ENCODE results near the gene BTF3. TPM values are rescaled to one million over a fixed set of nuclear protein-coding genes. Genes with fewer than 3 reads are reported as not detected.
"Not testable (repeated sequence)": the region's sequence is repeated elsewhere in the genome, so short reads cannot be mapped to it uniquely, and the experiment has no call there.

The BTF3 gene
- 191 TPM for total RNA-seq

DNA sequence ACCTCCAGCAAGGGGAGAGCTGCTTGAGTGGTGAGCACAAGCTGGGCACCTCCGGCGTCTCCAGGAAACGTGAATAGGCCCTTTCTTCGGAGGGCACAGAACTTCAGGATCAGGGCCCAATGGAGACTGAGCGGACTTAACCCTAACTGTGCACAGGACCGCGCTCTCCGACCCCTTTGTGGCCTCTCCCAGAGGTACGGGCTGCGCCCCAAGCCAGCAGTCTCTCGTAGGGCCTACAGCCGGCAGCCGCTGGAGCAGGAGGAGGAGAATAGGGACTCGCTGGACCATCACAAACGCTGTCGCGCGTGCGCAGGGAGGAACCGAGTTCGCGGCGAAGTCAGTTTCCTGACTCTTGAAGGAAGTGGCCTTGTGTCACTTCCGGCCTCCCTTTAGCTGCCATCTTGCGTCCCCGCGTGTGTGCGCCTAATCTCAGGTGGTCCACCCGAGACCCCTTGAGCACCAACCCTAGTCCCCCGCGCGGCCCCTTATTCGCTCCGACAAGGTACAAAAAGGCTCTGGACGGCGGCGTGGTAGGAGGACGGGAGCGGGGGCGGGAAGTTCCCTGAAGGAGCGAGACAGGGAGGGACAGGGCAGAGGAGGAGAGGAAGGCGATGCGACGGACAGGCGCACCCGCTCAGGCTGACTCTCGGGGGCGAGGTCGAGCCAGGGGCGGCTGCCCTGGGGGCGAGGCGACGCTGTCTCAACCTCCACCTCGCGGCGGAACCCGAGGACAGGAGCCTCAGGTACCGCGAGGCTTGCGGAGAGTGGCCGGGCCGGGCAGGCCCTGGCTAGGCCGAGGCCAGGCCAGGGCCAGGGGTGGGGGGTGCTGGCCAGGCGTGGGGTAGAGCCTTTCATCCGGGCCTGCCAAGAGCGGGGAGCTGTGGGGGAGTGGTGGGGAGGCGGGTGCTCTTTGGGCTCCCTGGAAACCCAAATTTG, at the start of gene BTF3:
Gene BTF3 (plus strand): TSS at position 386 of the 936 bp plus-strand sequence. CDS start 226 bp downstream, at position 612.
- DNase-seq: peak; percentile 97

DNA sequence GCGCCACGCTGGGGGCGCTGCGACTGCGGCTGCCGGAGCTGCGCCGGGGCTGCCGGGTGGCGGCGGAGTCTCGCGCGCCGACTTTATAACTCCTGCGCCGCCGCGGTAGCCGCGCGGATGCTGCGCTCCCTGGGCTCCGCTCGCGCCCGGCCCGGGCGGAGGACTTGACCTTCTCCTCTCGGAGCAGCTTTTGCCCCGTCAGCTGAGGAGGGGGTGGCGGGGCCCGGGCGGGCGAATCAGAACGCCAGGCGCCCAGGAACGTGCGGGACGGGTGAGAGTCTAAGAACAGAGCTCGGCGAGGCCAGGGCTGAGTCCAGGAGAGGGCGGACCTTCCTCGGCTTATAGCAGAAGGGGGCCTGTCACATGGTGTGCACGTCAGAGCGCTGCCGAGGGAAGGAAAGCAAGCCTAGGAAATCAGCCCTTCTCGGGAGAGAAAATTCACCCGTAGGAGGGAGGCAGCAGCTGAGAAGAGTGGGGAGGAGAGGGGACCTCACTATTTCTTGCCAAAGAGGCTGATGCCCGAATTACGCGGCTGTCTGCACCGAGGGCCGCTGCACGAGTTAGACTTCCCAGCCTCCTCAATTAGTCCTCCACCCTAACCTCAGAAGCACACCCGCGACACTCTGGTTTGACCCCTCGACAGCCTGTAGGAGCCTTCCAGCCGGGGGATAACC, 49.6 kb upstream of the BTF3 start, which contains the start of gene FOXD1:
Gene FOXD1 (minus strand): TSS at position 315 of the 674 bp plus-strand sequence. CDS start 415 bp downstream, outside the sequence.
- DNase-seq: no peak

DNA sequence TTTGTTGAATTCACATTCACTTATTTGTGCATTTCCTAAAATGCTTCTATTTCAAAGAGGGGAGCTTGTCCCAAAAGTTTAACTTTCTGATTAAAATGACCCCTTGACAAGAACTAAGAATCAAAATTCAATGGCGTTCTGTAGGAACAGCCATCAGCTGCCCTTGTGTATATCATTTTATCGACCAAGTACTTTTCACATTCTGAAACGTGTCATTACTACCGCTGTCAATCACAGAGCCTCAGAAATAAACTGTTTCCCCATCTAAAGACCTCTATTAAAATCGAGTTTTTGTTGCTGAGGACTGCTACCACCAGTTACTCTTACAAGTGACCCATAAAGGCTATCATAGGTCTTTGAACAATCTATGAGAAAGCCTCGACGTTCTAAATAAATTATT, 48.1 kb upstream of the BTF3 start:
- no peak for DNase-seq

DNA sequence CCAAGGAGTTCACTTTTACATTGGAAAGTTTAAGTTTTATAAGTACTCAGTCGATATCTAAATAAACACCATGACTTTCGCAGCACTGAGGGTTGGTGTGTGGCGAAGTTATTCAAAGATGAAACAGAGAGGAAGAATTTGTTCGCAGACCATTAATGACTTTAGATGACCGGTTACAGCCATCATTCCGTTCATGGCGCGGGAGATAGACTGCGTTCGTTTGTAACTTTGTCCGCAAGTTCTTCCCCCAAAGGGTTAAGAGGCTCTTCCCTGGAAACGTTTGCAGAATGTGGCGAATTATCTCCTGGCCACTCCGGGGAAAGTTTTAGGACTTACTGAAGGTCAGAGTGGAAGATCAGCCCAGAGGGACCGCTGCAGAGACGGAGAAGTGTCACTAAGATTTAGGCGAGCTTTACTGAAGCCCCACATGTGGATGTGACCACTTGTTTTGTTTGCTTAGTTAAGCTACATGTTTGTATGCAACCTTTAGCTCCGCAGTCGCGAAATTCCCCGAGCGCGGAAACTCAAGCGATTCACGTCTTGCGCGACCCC, 47.5 kb upstream of the BTF3 start:
- DNase-seq: no peak

DNA sequence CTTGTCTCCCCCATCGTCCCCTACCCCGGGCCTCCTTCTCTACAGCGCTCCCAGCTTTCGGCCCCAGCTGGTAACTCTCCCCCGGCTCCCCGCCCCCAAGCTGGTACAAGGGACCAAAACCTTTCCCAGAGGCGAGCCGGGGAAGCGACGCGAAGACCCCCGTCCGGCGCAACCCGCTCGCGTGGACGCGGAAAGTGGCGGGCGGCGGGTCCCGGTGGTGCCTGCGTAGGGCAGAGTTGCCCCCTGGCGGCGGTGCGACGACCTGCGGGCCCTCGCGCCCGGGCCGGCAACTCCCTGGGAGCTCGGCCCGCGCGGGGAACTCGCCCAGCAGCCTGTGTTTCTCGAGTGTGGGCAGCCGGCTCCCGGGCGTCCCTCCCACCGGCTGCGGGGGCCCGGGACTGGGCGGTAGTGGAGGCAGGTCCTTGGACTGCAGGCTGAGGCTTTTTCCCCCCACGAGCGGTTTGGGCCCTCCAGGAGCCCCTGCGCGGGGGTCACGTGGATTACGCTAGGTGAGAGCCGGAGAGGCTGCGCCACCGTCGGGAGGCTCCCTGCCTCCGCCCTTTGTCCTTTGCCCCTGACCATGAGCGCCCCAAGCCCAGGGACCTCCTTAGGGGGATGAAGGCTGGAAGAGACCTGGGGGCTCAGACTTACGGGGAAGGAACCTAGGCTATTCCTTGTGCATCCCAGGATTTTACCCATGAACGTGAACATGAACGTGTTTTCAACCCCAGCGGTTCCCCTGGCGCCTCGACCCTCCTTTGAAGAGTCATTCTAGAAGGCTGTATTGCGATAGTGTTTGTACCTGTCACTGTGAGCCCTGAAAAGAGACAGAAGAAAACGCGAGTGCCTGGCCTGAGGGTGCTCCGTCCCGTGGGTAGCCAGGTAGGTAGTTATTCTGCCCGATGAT, 46.8 kb upstream of the BTF3 start:
- DNase-seq: no peak

DNA sequence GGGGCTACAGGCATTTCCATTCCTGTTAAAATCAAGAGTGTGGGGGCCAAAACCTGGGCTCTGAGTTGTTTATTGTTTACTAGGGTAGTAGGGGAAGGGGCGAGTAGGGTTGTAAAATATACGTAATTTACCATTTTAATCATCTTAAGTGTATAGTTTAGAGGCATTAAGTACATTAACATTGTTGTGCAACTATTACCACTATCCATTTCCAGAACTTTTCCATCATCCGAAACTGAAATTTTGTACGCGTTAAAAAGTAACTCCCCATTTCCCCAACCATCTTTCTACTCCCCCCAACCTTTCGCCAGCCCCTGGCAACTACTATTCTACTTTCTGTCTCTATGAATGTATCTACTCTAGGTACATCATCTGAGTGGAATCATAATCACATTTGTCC, 46.0 kb upstream of the BTF3 start:
- no peak for DNase-seq

DNA sequence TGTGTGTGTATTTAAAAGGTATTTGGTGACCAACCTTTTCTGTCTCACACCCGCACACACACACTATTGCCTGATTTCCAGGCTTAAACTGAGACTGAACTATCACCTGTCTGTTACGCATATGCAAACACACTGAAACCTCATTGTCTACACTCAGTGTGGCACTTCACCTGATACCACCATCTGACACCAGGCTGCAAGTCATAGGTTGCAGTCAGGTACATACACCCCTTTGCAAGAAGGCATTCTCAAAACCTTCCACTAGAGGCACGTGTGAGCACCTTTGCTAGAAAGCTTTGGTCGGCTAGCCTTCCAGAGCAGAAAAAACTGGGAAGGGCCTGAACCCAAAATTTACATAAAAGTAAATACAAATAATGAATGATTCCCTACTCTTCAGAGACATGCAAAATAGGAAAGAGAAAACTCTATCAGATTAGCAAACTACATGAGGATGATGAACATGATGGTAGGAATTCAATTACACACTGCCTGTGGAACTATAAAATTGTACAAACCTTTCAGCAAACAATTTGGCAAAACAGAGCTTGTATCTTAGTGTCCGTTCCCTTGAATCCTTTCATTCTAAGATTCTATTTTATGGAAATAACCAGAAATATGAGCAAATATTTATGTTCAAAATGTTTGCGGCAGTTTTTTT, 43.7 kb upstream of the BTF3 start:
- DNase-seq: no peak

DNA sequence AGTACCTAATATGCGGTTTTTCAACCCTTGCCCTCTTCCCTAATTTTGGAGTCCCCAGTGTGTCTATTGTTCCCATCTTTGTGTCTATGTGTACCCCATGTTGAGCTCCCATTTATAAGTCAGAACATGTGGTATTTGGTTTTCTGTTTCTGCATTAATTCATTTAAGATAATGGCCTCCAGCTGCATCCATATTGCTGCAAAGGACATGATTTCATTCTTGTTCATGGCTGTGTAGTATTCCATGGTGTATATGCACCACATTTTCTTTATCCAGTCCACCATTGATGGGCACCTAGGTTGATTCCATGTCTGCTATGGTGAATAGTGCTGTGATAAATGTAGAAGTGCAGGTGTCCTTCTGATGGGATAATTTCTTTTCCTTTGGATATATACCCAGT, 41.8 kb upstream of the BTF3 start:
- not testable (repeated sequence) for DNase-seq

DNA sequence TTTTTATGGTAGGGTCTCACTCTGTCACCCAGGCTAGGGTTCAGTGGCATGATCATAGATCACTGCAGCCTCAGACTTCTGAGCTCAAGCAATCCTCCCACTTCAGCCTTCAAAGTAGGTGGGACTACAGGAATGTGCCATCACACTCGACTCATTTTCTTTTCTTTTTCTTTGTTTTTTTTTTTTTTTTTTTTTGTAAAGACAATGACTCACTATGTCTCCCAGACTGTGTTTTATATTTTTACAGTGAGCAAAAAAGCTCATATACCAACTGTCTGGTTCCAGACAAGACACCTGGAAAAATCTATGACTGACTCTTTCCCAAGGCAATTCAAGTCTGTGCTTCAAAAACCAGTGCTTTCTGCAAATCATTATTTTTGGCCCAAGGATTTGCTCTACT, 38.9 kb upstream of the BTF3 start:
- no peak for DNase-seq

DNA sequence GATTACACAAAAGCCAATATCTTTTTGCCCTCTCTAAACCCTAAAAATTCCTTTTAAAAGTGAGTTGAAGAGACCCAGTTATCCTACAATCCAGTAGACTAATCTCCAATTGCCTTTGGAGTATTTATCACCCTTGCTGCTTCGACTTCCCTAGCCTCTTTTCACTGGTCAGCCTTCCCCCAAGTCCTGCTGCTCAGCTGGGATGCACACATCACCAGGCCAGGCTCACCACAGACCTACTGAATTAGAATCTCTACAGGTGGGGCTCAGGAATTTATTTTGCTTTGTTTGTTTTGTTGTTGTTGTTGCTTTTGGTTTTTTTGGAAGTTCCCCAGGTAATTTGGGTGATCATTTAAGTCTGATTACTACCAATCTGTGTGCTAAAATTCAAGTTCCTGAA, 38.1 kb upstream of the BTF3 start:
- no peak for DNase-seq

DNA sequence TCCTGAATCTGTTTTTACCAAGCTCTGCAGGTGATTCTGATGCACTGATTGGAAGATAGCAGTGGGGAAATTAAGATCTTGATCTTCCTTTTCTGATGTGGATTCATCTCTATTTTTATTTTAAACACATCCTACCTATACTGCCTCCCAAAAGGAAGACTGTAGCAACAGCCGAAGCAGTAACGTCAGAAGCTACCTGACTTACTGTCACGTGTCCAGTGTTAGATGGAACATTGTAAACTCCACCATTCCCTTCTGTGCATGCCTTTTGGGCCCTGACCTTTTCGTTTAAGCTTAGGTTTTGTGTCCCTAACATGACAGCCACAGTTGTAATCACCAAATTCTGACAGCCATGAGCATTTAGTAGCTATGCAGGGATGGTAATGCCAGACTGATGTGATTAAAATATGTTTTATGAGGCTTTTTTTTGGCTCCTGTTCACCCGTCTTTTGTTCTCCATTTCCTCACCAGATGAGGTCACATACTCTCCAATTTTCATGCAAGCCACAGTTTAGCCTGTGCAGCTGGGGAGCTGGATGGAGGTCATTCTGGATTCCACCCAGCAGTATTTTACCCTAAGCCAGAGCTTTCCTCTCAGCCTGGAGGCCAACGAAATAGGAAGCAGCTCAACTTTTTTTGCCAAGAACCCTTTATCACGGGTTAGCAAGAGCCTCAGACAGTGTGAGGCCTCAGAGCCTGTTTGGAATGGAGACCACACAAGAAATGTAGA, 34.1 kb upstream of the BTF3 start:
- no peak for DNase-seq

DNA sequence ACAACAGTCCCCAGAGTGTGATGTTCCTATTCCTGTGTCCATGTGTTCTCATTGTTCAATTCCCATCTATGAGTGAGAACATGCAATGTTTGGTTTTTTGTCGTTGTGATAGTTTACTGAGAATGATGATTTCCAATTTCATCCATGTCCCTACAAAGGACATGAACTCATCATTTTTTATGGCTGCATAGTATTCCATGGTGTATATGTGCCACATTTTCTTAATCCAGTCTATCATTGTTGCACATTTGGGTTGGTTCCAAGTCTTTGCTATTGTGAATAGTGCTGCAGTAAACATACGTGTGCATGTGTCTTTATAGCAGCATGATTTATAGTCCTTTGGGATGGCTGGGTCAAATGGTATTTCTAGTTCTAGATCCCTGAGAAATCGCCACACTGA, 29.6 kb upstream of the BTF3 start:
- not testable (repeated sequence) for DNase-seq

DNA sequence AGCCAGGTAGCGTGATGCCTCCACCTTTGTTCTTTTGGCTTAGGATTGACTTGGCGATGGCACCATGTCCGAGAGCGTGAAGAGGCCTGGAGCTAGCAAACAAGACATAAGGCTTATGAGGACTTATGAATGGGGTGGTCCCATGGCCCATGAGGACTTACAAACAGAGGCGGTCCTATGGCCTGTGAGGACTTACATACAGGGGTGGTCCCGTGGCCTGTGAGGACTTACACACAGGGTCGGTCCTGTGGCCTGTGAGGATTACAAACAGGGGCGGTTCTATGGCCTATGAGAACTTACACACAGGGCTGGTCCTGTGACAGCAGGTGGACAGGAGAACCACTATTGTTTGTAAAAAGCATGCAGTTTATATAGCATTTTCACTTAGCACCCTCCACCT, 28.4 kb upstream of the BTF3 start:
- no peak for DNase-seq

DNA sequence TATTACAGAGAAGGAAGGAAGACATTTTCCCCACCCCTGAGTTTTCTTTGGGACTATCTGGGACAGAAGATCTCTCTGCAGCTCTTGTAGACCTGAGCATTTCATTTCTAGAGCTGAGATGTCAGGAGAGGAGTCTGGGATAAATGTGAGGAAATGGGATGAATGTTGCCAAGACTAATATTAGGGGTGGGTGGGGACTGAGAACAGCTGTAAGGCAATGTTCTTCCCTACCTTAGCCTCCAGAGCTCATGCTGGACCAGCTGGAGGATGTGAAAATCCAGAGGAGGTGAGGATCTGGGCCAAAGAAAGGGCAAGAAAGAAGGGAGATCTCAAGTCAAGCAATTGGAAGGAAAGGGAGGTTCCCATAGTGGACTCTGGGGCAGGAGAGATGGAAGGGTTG, 26.6 kb upstream of the BTF3 start:
- no peak for DNase-seq

DNA sequence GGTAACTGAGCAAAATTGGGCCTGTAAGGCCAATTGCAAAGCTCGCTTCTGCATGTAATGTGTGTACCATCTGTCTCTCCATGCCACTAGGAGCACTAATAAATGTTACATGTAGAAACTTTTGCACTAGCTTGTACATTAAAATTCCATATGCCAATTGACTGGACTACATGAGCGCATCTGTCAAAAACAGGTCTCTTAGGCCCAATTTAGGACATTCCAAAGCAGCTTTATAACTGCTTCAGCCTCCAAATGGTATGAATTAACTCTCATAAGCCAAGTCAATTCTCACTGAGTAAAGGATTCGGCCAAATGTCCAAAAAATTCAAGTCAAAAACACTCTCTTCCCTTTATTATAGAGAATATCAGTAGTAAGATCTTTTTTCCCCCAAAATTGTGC, 26.1 kb upstream of the BTF3 start:
- DNase-seq: no peak

DNA sequence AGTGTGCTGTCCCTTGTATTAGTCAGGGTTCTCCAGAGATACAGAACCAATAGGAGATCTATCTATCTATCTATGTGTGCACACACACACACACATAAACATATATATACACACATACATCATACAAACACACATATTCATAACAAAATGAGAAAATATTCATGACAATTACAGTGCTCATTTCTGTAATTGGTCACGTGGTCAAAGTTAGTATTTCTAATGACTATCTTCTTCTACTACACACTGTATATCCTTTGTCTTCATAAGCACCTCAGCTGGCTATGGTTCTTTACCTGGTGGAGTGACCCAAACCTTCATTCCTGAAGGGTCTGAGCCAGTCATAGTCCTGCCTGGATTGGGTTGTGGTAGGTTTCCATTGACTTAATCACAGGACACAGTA, 17.7 kb upstream of the BTF3 start:
- DNase-seq: no peak

DNA sequence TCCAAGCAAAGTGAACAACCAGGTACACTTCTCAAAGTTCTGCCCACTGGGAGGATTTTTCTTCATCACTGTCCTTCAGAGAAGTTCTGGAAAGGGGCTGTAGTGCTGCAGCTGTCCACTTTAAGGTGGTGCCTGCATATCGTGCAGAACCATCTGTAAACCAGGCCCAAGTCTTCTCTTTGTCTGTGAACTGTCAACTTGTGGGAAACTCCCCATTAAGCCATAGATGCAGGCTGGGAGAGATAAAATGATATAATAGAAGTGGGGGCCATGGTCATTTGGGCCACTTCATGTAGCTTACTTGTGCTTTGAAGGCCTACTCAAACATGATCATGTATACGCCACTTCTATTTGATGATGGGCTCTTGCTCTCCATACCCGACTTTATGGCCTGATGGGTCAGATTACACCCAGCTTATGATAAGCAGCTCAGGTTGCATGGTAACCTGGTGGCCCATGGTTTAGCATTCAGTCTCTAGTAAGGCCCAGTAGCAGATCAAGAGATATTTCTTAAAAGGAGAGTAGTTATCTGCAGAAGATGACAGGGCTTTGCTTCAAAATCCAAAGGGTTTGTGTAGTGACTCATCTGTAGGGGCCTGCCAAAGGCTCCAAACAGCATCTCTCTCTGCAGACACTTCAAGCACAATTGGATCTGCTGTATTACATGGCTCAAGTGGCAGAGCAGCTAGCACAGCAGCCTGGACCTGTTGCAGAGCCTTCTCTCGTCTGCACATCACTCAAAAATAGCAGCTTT, 15.7 kb upstream of the BTF3 start:
- DNase-seq: no peak

DNA sequence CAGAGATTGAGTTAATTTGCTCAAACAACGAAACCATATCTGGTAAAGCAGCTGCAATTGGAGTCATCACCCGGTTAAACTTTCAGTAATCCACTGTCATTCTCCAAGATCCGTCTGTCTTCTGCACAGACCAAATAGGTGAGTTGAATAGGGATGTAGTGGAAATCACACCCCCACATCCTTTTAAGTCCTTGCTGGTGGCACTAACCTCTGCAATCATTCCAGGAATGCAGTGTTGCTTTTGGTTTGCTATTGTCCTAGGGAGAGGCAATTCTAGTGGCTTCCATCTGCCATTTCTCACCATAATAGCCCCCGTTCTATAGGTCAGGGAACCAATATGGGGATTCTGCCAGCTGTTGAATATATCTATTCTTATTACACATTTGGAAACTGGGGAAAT, 14.6 kb upstream of the BTF3 start:
- no peak for DNase-seq

DNA sequence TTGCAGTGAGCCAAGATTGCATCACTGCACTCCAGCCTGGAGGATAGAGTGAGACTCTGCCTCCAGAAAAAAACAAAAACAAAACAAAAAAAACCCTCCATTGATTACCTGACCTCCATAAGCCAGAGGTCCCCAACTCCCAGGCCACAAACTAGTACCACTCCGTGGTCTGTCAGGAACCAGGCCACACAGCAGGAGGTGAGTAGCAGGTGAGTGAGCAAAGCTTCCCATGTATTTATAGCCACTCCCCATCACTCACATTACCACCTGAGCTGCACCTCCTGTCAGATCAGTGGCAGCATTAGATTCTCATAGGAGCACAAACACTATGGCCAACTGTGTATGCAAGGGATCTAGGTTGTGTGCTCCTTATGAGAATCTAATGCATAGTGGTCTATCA, 13.7 kb upstream of the BTF3 start:
- DNase-seq: no peak

DNA sequence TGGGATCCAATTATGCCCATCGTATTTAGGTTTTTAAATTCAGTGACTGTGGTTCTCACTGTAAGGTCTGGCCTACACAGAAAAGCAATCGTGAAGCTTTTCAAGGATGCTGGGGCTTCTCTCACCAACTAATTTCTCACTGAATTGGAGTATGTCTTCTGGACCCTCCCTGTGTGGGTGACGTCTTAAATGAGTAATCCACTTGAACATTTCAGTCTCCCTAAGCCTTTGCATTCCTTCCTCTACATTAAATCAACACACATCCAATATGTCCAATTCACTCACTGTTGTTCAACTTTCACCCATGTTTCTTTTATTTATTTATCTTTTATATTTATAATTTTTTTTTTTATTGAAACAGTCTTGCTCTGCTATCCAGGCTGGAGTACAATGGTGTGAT, 12.5 kb upstream of the BTF3 start:
- DNase-seq: no peak
